Cardiac fibroblast (primary cell): ENCODE measurements around the gene GRAP2.

Source experiments
- DNase-seq, 2 donors: peaks; one replicate each; pipeline versions ENCODE4 v3.0.0 to v3.0.0-alpha.2; 2010; ENCODE audit warnings: low read depth in 2 of 2
- H3K4me3 ChIP-seq, 2 donors: replicated peaks in 1 of 2; 1 replicate in 1 of 2; 2 replicates in 1 of 2; pipeline ENCODE4 v1.5.1; 2011; ENCODE audit warnings: low read depth in 2 of 2, low read length in 2 of 2, mild to moderate bottlenecking in 2 of 2, moderate library complexity in 1 of 2
- CTCF ChIP-seq: IDR thresholded peaks from one replicate; pipeline ENCODE4 v1.5.1; 2011; ENCODE audit warnings: low read depth, mild to moderate bottlenecking, low read length, inconsistent platforms

Gene GRAP2

GRCh38 chr22:40015358-40015976 lies 114.6 kb downstream of the GRAP2 start:
- no peak for DNase-seq
- H3K4me3 ChIP-seq: no peak overlapping the region
- TF ChIP-seq CTCF: no peak

- no peak overlapping the region for H3K4me3 ChIP-seq
- DNase-seq: no peak
- no peak for TF ChIP-seq CTCF
Observed at GRCh38 chr22:40018051-40018450, 117.2 kb downstream of the GRAP2 start.

GRCh38 chr22:40019100-40019499 lies 118.2 kb downstream of the GRAP2 start:
- no peak for TF ChIP-seq CTCF
- H3K4me3 ChIP-seq: no peak overlapping the region
- no peak for DNase-seq

- no peak overlapping the region for H3K4me3 ChIP-seq
- no peak for DNase-seq
- TF ChIP-seq CTCF: no peak
Observed at GRCh38 chr22:40020956-40021355, 120.1 kb downstream of the GRAP2 start.

GRCh38 chr22:40021401-40022000 lies 120.6 kb downstream of the GRAP2 start:
- DNase-seq: no peak
- no peak overlapping the region for H3K4me3 ChIP-seq
- TF ChIP-seq CTCF: no peak

DNA sequence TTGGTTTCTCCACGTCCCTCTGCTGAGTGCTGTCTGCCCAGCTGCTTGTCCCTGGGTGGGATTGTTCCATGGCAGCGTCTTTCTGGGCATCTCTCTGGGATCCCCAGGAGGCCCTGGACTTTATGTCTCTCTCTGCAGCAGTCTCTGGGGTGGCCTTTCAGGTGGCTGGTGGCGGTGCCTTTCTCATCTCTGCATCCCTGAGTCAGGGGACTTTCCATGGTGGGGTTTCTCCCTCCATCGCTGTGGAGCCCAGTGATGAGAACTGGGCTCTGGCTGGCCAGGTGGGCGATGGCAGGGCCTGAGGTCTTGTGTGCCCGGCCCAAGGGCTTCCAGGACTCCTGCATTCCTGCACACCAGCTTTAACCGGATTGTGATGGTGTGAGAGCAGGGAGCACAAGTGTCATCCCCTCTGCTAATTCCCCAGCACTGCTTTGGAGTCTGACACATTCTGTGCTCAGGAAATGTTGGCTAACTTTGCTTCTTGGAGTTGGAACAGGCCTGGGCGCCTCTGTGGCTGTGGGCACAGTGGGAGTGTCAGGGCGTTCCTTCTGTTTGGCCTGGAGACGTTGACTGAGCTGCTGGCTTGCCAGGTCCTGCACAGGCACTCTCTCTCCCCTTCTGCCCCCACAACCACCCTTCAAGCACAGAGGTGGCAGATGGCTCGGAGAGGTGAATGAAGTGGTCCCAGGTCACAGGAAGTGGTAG lies 121.8 kb downstream of the GRAP2 start:
- no peak for TF ChIP-seq CTCF
- no peak for DNase-seq
- H3K4me3 ChIP-seq: no peak overlapping the region
